HS-27A (cell line): ENCODE data around the gene CALHM2.
"Not testable (repeated sequence)": the region's sequence is repeated elsewhere in the genome, so short reads cannot be mapped to it uniquely, and the experiment has no call there.

Experiments used
- DNase-seq: peaks from one replicate; pipeline ENCODE4 v3.0.0-alpha.2; 2012; ENCODE audit warnings: low read depth, missing footprints

Gene CALHM2, protein sequence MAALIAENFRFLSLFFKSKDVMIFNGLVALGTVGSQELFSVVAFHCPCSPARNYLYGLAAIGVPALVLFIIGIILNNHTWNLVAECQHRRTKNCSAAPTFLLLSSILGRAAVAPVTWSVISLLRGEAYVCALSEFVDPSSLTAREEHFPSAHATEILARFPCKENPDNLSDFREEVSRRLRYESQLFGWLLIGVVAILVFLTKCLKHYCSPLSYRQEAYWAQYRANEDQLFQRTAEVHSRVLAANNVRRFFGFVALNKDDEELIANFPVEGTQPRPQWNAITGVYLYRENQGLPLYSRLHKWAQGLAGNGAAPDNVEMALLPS

DNA sequence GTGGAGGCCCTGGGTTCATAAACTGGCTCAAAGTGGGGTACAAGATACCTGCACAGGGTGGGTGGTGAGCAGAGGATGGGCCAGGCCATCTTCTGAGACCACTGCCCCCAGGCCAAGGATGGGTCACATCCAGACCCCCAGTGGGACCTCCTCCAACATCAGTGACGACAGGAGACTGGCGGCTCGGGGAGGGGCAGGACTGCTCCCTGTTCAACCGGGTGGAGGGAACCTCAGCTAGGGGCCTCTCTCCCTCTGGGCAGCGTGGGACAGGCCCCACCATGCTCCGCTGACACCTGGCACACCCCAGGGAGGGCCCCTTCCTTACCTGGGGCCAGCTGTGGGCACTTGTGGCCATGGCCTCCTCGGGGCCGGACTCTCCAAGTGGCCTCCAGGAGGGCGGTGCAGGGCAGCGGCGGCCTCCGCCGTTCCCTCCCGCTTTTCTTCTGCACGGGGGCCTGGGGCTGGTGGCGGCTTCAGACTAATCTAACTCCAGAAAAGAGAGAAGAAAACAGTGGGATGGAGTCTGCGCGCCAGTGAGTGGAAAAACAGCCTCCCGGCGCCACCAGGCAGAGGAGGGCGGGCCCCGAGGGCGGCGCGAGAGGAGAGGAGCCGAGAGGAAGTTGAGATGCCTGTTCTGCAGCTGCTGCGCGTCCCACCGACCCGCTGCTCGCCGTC lies at the start of gene CALHM2:
TSS of gene CALHM2 (minus strand) at position 540 of the 675 bp plus-strand sequence. CDS start 2,429 bp downstream, outside the sequence.
- no peak for DNase-seq

DNA sequence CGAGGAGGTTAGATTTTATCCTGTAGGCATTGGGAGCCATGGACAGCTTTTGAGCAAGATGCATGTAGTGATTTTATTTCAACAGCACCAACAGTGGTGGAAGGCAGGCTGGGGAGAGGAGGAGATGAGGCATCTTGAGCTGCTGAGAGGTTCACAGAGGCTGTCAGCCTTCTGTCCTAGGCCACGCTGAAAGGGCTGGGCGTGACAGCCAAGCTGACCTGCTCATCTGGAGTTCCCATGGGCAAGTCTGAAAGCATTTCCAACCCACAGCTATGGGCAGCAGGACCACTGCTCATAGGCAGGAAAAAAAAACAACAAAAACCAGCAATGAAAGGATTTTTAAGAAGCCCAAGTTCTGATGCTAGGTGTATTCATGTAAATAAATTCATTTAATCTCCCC lies 49.0 kb upstream of the CALHM2 start:
- no peak for DNase-seq

DNA sequence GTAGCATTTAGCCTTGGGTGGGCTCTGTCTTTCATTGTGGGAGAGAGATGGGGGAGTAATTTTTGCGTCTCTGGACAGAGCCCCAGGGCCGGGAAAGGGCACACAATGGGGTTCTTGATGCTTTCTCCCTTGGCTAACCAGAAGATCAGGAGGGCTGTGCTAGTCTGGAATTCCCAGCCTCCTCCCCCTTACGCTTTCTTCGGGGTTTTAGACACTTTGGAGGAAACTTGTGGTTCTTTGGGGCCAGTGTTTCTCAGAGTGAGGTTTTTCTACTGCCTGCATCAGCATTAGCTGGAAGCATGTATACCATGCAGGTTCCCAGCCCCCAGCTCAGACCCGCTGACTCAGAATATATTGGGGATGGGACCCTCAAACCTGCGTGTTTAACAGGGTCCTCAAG lies 48.3 kb upstream of the CALHM2 start:
- DNase-seq = no peak

DNA sequence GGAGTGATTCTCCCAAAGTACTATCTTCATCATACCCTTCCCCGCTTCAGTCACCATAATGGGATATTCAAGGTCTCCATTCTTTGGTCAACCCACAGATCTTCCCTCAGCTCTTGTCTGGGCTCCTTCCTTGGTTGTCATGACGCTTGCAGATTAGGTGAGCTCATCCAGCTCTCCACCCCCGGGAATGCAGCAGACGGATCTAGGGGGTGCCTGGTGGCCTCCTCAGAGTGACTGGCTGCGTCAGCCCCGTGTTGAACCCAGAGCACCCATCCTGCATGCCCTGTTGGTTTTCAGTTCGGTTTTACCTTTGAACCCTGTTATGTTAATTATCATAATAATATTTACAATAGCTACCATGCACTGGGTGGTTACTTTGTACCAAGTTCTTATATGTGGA lies 47.7 kb upstream of the CALHM2 start:
- no peak for DNase-seq

DNA sequence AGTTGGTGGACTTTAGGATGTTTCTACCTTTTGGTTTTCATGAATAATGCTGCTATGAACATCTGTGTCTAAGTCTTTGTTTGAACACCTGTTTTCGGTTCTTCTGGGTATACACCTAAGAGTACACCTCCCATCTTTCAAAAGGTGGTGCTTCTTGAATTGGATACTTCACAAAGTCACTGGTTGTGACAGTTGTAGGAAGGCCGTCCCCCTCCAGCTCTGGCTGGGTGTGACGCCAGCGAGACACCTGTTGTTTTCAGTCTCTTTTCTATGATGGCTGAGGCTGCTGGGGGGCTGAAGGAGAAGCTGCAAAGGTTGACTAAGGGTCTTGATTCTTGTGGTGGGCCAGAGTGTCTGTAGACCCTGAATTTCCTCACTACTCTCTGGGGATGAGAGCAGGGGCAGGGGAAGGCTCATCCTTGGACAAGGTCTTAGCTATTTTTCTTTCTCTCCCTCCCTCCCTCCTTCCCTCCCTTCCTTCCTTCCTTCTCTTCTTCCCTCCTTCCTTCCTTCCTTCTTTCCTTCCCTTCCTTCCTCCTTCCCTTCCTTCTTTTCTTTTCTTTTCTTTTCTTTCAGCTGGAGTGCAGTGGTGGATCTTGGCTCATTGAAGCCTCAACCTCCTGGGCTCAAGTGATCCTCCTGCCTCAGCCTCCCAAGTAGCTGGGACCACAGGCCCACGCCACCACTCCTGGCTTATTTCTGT lies 46.9 kb upstream of the CALHM2 start:
- no peak for DNase-seq

DNA sequence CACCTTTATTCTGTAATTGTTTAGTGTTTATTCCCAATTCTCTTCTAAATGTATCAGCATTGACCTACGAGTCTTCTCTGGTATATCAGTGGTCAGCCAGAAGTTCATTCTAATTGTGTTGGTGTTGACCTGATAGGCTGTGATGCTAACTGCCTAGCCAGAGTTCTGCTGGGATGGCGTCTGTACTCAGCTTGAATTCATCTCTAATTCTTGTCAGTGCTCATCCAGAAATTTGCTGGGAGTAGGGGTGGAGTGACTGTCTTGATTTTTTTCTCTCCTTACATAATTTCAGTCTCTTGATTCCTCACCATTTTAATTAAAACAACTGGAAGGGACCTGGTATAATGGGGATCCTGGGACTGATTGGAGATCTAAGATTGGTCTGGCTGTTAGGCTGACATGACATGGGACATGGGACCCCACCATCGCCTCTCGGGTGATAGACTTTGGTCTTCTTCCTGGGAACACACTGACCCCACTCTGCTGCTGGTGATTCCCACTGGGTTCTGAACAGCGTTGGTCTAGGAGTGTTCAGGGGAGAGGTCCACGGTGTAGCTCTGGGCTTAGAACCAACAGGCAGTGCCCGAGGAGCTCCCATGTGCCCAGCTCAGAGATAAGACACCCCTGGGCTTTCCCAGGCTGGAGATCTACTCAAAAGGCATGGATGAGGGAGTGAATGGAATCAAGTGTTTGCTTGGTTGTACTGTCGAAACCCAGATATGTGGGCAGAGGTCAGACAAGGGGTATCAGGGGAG lies 45.2 kb upstream of the CALHM2 start:
- no peak for DNase-seq

DNA sequence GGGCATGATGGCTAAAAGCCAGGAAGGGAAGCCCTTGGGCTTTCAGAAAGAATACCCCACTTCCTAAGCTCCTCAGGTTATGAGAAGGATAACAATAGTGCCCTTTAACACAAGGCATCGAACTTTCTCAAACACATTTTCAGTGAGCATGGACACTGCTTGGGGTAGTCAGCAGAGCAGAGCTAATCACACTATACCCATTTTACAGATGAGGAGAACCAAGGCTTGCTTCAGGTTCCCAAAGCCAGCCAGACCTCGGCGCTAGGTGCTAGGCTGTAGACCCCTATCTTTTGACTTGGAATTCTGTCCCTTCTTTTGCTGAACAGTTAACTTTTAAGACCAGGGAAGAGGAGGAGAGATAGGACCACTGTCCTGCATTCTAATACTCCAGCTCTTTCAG lies 43.2 kb upstream of the CALHM2 start:
- DNase-seq = no peak

DNA sequence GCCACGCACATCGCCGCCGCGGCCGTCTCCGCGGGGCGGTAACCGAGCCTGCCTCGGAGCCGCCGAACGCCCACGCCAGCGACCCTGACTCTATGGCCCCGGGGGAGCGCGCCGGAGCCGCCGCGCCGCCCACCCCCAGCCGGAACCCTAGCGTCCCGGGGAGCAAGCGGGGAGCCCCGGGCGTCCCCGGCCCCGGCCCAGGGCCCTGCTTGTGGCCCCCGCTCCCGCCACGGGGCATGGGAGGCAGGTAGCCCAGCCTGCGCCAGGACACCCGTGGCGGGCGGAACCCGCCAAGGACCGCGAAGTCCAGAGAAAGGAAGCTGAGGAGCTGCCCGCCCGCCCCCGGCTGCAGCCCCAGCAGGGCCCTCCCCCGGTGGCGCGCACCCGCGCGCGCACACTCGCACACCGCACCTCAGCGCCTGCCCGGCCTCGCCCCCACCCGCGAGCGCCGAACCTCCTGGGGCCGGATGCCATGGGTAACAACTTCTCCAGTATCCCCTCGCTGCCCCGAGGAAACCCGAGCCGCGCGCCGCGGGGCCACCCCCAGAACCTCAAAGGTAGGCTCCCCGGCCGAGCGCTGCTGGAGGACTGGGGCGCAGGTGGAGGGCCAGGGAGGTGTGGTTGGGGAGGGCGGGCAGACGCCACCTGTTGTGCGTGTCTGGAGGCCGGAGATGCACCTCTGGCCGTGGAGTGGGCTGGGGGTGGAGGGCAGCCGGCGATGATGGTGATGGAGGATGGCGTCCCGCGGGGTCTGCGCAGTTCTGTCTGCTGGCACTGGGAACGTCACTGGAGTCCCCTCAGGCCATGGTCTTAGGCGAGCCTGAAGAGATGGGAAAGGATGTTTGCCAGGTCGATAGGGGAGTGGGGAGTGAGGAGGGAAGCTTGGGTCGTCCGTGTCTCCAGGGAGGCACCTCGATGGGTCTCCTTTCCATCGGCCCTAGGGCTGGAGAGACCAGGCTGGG lies 42.0 kb upstream of the CALHM2 start:
- DNase-seq = no peak

DNA sequence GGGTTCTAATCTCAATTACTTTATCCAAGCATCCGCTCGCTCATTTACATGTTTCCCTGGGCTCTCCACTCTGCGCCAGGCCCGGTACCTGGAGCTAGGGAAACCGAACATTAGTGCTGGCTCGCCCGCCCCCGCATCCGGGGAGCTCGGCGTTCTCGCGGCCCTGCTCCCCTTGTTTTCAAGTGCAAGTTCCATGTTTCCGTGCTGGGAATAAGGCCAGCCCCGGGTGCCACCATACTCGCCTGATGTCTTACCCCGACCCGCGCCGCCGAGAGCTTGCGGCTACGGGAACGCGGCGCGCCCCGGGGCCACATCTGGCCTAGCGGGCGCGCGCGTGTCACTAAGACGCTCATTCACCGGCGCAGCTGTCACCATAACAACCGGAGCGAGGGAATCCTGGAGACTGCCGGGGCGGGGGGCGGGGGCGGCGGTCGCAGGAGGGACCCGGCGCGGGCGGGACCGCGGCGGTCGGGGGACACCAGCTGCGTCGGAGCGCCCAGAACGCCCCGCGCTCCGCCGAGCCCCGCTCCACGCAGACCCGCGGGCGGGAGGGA lies 41.3 kb upstream of the CALHM2 start, which contains the start of gene NEURL1:
TSS of gene NEURL1 (plus strand) at position 344 of the 554 bp plus-strand sequence. CDS start 683 bp downstream, outside the sequence.
- DNase-seq = no peak

DNA sequence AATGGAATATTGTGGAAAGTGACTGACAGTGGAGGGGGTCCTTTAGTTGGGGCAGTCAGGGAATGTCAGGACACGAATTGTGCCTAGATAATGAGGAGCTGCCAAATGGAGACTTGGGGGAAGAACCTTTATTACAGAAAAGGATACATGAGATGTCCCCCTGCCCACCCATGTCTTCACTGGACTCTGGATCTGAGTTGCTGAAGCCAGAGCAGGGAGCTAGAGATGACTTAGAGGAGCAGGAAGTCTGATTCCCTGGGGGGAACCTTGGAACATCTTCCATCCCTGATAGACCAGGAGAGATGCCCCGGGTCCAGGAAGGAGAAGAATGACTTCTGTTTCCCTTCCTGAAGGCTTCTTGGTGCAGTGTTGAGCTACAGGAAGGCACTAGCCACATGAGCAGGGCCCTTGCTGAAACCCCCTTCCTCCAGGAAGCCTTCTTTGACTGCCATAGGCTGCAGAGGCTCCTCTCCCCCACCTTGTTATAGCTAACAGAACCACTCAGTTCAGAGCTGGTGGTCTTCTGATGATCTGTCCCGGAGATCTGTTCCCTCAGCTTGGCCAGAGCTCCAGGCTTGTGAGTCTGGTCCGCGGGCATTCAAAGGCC lies 40.6 kb upstream of the CALHM2 start:
- DNase-seq = no peak

DNA sequence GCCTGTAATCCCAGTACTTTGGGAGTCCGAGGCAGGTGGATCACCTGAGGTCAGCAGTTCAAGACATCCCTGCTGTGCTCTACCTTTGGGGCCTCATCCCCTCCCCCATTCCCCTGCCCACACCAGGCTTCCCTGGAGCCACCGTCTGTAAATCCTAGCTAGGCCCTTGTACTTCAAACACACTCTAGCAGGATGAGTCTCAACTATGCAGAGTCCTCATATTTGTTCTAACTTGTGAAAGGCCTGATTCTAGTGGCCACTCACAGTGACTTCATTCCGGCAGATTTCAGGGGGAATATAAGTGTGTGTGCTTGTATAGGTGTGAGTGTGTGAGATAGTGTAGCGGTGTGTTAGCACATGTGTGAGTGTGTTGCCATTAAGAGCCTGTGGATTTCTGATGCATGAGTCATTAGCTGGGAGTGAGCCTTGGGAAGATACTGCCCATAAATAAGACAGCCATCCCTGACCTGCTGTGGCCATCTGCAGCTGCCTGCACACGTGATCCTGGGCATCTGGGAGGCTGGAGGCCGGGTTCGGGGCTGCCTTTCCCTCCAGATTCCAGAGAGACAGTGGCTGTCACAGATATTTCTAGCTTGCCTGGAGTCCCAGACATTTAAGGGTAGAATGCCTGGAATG lies 39.7 kb upstream of the CALHM2 start:
- peak; percentile 66 for DNase-seq

DNA sequence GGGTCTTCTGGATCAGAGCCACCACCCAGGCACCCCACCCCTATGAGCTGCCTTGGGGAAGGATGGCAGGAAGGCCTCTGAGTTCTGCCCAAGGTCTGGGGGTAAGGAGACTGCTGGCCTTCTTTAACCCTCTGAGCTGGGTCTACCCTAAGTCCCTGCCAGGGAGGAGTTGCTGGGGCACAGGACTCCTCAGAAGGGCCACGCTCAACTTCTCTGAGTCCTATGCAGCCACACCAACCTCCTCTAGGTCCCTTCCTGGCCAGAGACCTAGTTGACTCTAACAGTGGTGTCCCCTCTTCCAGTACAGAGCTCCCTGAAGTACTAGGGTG lies 38.8 kb upstream of the CALHM2 start:
- DNase-seq = no peak

DNA sequence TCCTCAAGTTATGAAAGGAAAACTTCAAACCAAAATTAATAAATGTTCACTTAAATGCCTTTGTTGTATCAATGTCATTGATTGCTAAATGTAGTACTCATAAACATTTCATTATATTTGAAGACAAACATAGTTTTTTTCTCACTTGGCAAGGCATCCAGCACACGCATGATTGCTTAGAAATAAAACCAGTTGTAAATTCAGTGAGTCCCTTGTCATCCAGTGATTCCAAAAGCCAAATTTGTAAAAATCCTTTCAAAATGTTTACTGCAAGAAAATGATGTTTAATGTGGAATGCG lies 35.2 kb upstream of the CALHM2 start:
- no peak for DNase-seq

DNA sequence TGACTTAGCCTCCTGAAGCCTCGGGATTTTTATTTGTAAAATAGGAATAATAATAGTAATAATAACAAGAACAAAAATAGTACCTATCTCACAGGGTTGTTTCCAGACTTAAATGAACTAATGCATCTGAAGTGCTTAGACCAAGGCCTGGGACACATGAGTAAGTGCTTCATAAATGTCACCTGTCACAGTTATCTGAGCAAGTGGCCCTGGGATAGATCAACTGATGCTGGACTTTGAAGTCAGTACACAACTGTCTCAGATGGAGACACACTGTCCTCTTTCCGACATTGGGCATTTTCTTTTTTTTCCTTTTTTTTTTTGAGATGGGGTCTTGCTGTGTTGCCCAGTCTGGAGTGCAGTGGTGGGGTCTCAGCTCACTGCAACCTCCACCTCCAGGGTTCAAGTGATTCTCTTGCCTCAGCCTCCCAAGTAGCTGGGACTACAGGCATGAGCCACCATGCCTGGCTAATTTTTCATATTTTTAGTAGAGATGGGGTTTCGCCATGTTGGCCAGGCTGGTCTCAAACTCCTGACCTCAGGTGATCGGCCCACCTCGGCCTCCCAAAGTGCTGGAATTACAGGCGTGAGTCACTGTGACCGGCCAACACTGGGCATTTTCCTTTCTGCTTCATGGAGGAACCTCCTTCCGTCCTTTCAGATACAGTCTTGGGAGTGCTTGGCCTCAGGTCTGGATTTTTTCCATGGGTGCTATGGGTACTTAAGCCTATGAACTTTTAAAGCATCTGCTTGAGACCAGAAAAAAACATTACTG lies 34.7 kb upstream of the CALHM2 start:
- DNase-seq = not testable (repeated sequence)

DNA sequence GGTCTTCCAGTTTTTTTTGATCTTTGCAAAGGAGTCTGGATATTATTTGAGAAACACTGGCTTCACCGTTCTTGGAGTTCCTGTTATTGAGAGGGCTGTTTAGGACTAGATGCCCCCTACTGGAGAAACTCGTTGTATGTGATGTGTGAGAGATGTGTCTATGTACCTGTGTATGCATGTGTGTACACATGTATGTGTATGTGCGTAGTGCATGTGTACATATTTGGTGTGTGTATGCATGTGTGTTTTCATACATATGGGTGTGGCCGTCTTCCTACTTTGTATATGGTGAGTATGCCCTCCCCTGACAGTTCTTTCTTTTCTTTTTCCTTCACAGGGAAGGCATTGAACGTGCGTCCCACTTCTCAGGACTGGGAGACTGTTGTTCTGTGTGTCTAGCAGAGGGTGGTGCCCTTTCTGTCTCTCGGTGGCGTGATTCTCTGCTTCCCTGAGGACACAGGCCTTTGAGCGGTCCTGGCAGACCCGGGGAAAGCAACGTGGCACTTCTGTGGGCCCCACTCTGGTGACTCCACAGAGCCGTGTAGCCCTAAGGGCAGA lies 29.9 kb upstream of the CALHM2 start:
- DNase-seq = no peak

DNA sequence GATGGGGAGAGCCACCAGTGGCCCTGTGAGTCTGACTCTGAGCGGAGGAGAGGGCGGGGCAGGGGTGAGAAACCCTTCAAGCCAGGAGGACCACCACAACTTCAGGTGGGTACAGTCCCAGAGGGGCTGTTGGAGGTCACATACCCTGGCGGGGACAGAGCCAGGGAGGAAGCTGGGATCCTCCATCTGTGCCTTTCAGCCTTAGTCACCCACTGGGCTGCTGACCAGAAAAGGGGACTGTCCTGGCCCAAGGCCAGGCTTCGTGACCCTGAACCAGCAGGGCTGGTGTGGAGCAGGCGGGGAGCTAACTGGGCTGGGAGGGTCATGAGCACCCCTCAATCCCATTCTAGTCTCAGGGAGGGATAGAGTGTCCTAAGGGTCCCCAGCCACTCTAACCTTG lies 28.4 kb upstream of the CALHM2 start:
- DNase-seq = no peak

DNA sequence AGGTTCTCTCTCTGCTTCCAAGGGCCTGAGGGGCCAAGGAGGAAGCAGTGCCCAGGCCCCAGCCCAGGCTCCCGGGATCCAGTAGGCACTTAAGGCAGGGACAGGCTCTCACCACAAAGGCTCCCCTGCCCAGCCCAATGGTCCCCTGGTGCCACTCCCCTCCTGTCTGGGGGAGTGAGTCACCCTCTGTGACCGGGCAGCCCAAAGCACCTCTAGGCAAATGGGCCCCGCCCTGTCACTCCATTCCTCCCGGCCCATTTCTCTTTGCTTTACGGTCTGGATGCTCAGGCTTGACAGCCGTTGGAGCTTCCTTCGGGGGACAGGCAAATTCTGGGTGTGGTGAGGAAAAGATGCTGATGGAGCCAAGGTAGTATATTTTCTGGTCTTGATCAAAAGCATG lies 27.0 kb upstream of the CALHM2 start, which contains the start of gene CALHM3:
TSS of gene CALHM3 (minus strand) at position 106 of the 400 bp plus-strand sequence. CDS start 208 bp downstream, outside the sequence.
- no peak for DNase-seq

DNA sequence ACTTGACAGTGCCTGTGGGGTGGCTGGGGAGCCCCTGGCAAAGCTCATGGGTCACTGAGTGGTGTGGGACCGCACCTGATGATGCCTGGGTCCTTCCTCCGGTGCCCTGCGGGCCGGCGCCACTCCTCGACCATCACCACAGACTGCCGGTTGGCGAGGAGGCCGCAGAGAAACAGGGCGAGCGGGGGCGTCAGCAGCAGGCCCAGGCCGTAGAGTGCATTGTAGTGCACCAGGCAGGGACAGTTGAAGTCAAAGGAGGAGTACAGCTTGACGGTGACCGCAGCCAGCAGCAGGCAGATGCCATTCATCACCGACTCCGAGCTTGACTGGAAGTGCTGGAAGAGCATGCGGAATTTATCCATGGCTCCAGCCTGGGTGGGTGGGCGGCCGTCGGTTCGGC lies 26.5 kb upstream of the CALHM2 start:
- DNase-seq = no peak
